ENCODE results near the gene ALOX15B.

Gene ALOX15B

GRCh38 chr17:8084250-8084649, 45.4 kb downstream of the ALOX15B start:
- DNase-seq: no peak

- DNase-seq: no peak
These were observed 48.5 kb downstream of the ALOX15B start, which contains the start of gene ALOX12B for GRCh38 chr17:8087075-8087951. ALOX12B (minus strand) TSS chr17:8087716; CDS start chr17:8087442, 274 bp downstream.

GRCh38 chr17:8087952-8088230, 49.0 kb downstream of the ALOX15B start:
- no peak for DNase-seq

- DNase-seq: no peak
These were observed 50.9 kb downstream of the ALOX15B start for GRCh38 chr17:8089728-8090127.

- DNase-seq: no peak
These were observed 52.3 kb downstream of the ALOX15B start for GRCh38 chr17:8091033-8091687.

GRCh38 chr17:8095361-8095760, 56.5 kb downstream of the ALOX15B start:
- DNase-seq: no peak

GRCh38 chr17:8096541-8096940, 57.7 kb downstream of the ALOX15B start:
- DNase-seq: no peak
